Loucy (cell line): Measurements from ENCODE around the gene OVAAL.

Source experiments
- CTCF ChIP-seq: fragments of 200-600 bp; sonication (generic); conservative IDR thresholded peaks from 2 replicates; pipeline ENCODE4 v1.5.1; 2014; ENCODE audit warnings: mild to moderate bottlenecking, antibody characterized with exemption, low read length
- EZH2phosphoT487 ChIP-seq: fragments of 200-600 bp; IDR thresholded peaks from 2 replicates; pipeline ENCODE4 v1.6.1; 2018; ENCODE audit warnings: antibody characterized with exemption, mild to moderate bottlenecking, moderate library complexity, borderline replicate concordance

GRCh38 chr1:180560200-180560867 lies 1.6 kb downstream of the OVAAL start:
- TF ChIP-seq CTCF: no peak
- TF ChIP-seq EZH2phosphoT487: no peak
